RWPE2 (cell line): Measurements from ENCODE around the gene RNASEH2C.

Experiments used
- ATAC-seq: fragments of 200-7000 bp; cut with Tn5 transposase; 3 replicates; pipeline ENCODE4 v1.9.1; 2021; ENCODE audit warnings: low read depth
- DNase-seq: peaks from one replicate; pipeline ENCODE4 v3.0.0-alpha.2; 2020; ENCODE audit warnings: low spot score
- H3K27ac ChIP-seq: fragments of 450-650 bp; 2 replicates; pipeline ENCODE4 v1.5.1; 2017; ENCODE audit warnings: mild to moderate bottlenecking; ENCODE audit not compliant: poor library complexity, severe bottlenecking
- H3K27me3 ChIP-seq: fragments of 250-450 bp; sonication (Bioruptor Pico); 2 replicates; pipeline ENCODE4 v1.5.1; 2021; ENCODE audit warnings: mild to moderate bottlenecking, moderate library complexity; ENCODE audit not compliant: insufficient read depth, poor library complexity, severe bottlenecking
- H3K36me3 ChIP-seq: fragments of 250-450 bp; sonication (Bioruptor Pico); 2 replicates; pipeline ENCODE4 v1.5.1; 2020; ENCODE audit warnings: low read depth, mild to moderate bottlenecking, moderate library complexity
- H3K4me1 ChIP-seq: fragments of 250-450 bp; sonication (Bioruptor Pico); 2 replicates; pipeline ENCODE4 v1.5.1; 2021; ENCODE audit warnings: mild to moderate bottlenecking, moderate library complexity; ENCODE audit not compliant: insufficient read depth, poor library complexity, severe bottlenecking
- H3K4me3 ChIP-seq: fragments of 250-450 bp; sonication (Bioruptor Pico); 2 replicates; pipeline ENCODE4 v1.5.1; 2021; ENCODE audit warnings: mild to moderate bottlenecking, moderate library complexity; ENCODE audit not compliant: severe bottlenecking
- H3K9me3 ChIP-seq: fragments of 250-450 bp; sonication (Bioruptor Pico); 2 replicates; pipeline ENCODE4 v1.5.1; 2021; ENCODE audit warnings: mild to moderate bottlenecking, moderate library complexity; ENCODE audit not compliant: severe bottlenecking
- TF ChIP-seq, protein P1 (sequence below): fragments of 450-650 bp; IDR thresholded peaks from one replicate; pipeline ENCODE4 v1.5.1; 2017; ENCODE audit warnings: mild to moderate bottlenecking, moderate library complexity; ENCODE audit not compliant: poor library complexity, severe bottlenecking

Gene RNASEH2C

DNA sequence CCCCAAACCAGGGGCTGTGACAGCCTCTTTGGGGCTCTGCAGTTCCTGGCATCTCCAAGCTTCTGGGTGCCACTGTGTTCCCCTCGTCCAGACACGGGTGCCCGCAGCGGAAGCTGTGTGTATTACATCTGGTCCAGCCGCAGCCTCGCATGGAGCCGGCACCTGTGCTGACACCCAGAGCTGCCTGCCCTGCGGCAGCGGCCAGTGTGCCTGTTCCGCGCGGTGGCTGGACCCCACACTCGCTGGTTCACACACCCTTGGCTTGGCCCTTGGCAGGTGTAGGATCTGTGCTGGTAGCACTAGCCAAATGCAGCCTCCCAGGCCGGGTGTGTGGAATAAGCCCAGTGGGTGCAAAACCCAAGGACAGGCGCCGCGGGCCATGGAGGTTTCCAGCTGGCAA lies 24.5 kb upstream of the RNASEH2C start:
- Histone ChIP-seq H3K27ac (no peak overlapping the region), H3K4me3 (no peak overlapping the region), H3K9me3 (no peaks in the 10 kb centered on the region), H3K27me3 (peaks cover 9% of the 10 kb centered on the region), H3K4me1 (no peaks in the 10 kb centered on the region), H3K36me3 (no peaks in the 10 kb centered on the region)
- TF ChIP-seq, protein P1, sequence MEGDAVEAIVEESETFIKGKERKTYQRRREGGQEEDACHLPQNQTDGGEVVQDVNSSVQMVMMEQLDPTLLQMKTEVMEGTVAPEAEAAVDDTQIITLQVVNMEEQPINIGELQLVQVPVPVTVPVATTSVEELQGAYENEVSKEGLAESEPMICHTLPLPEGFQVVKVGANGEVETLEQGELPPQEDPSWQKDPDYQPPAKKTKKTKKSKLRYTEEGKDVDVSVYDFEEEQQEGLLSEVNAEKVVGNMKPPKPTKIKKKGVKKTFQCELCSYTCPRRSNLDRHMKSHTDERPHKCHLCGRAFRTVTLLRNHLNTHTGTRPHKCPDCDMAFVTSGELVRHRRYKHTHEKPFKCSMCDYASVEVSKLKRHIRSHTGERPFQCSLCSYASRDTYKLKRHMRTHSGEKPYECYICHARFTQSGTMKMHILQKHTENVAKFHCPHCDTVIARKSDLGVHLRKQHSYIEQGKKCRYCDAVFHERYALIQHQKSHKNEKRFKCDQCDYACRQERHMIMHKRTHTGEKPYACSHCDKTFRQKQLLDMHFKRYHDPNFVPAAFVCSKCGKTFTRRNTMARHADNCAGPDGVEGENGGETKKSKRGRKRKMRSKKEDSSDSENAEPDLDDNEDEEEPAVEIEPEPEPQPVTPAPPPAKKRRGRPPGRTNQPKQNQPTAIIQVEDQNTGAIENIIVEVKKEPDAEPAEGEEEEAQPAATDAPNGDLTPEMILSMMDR, result no peak
- ATAC-seq (no peak), DNase-seq (no peak)

DNA sequence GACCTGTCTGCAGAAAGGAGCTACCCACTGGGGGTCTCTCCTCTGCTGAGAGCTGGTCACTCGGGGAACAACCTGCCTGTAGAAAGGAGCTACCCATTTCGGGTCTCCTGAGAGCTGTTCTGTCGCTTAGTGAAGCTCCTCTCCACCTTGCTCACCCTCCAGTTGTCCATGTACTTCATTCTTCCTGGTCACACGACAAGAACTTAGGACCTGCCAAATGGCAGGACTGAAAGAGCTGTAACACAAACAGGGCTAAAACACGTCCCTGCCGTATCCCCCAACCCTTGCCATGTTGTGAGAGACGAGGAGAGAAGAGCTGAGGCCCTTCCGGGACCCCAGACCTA lies 24.1 kb upstream of the RNASEH2C start:
- ATAC-seq, result no peak
- no peak overlapping the region for H3K4me3 ChIP-seq
- H3K36me3 ChIP-seq, result no peaks in the 10 kb centered on the region
- TF ChIP-seq, protein P1, result peak; percentile 6
- H3K27ac ChIP-seq, result no peak overlapping the region
- no peak for DNase-seq
- no peaks in the 10 kb centered on the region for H3K4me1 ChIP-seq
- H3K9me3 ChIP-seq, result no peaks in the 10 kb centered on the region
- peaks cover 6% of the 10 kb centered on the region for H3K27me3 ChIP-seq

DNA sequence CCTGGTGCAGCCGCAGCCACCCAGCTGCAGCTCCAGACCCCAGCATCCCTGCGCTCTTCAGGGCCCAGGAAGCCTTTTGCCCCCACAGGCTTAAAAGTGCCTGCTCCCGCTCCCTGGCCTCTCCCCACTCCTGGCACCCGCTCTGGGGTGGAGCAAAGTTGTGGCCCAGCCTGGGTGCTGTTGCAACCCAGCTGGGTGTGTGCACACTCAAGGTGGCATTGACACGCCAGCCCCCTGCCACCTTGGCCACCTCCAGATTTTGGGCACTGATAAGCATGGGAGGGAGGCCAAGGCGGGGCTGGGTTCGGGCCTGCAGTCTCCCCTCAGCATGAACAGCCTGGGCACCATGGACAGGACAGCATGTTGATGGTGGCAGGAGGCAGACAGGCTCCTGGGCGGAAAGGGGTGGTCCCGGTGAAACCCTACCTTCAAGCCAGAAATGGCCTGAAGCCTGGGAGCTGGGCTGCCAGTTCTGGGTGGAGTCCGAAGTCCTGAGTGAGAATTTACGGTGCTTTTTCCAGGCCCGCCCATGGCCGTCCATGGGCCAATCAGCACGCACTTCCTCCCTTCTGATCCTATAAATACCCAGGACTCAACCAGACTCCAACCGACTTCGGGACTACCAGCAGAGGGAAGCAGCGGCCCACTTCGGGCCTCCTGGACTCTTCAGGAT lies 23.6 kb upstream of the RNASEH2C start:
- no peaks in the 10 kb centered on the region for H3K36me3 ChIP-seq
- no peaks in the 10 kb centered on the region for H3K4me1 ChIP-seq
- peak; percentile 64 for ATAC-seq
- no peak for DNase-seq
- TF ChIP-seq, protein P1, result peak; percentile 18
- no peaks in the 10 kb centered on the region for H3K9me3 ChIP-seq
- peaks cover 6% of the 10 kb centered on the region for H3K27me3 ChIP-seq
- H3K27ac ChIP-seq, result no peak overlapping the region
- no peak overlapping the region for H3K4me3 ChIP-seq

- TF ChIP-seq, protein P1, result no peak
- Histone ChIP-seq H3K4me3 (no peak overlapping the region), H3K27me3 (peaks cover 3% of the 10 kb centered on the region), H3K27ac (no peak overlapping the region), H3K9me3 (no peaks in the 10 kb centered on the region), H3K4me1 (no peaks in the 10 kb centered on the region), H3K36me3 (no peaks in the 10 kb centered on the region)
- DNase-seq (no peak), ATAC-seq (no peak)
Measured at GRCh38 chr11:65743681-65744025, 23.1 kb upstream of the RNASEH2C start.

GRCh38 chr11:65742353-65742752 lies 21.8 kb upstream of the RNASEH2C start:
- Histone ChIP-seq H3K27me3 (no peaks in the 10 kb centered on the region), H3K4me3 (no peak overlapping the region), H3K9me3 (no peaks in the 10 kb centered on the region), H3K27ac (no peak overlapping the region), H3K36me3 (no peaks in the 10 kb centered on the region), H3K4me1 (no peaks in the 10 kb centered on the region)
- TF ChIP-seq, protein P1, result no peak
- no peak for ATAC-seq
- no peak for DNase-seq
